CD1c-positive myeloid dendritic cell (primary cell): Measurements from ENCODE around the gene CD209.
A peak's percentile ranks its signal among the peaks of the same experiment; 100 is the strongest.
"Not testable (repeated sequence)": the region's sequence is repeated elsewhere in the genome, so short reads cannot be mapped to it uniquely, and the experiment has no call there.

Experiments used
- DNase-seq: peaks from one replicate; pipeline ENCODE4 v3.0.0-alpha.2; 2016; ENCODE audit errors: extremely low spot score

The CD209 gene

DNA sequence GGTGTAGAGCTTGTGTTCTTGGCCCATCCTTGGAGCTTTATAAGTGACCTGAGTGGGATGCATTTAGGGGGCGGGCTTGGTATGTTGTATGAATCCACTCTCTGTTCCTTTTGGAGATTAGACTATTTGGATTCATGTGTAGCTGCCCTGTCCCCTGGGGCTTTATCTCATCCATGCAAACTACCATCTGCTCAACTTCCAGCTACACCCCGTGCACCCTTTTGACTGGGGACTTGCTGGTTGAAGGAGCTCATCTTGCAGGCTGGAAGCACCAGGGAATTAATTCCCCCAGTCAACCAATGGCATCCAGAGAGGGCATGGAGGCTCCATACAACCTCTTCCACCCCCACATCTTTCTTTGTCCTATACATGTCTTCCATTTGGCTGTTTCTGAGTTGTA, 21.8 kb upstream of the CD209 start:
- no peak for DNase-seq

DNA sequence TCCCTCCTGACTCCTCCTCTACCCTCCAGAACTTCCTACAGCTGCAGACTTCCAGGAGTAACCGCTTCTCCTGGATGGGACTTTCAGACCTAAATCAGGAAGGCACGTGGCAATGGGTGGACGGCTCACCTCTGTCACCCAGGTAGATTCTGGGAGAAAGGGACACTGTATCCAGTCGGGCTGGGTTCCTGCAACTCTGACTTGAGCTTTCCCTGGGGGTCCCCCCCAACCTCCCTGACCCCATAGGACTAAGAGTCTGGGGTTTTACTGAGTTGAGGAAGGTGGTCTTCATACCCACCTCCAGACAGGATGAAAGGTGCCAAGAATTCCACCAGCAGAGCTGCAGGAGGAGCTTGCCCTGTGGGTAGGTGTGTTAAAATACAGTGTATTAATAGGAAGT, 20.2 kb upstream of the CD209 start:
- no peak for DNase-seq

GRCh38 chr19:7766535-7766934, 19.2 kb upstream of the CD209 start:
- DNase-seq: no peak

DNA sequence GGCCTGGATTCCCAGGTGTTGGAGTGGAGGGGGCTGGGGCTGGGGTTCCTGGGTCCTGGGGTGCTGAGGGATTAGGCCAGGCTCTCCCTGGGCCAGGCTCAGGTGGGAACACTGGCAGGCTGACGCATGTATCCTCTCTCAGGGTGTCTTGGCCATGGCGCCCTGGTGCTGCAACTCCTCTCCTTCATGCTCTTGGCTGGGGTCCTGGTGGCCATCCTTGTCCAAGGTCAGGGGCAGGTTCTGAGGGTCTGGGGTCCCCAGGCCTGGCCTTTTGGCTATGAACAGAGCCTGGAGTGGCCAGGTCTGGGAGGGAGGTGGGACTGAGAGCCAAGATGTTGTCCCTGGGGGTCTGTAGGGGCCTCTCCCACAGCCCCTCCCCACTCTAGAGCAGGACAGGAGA, 17.7 kb upstream of the CD209 start:
- DNase-seq: not testable (repeated sequence)

DNA sequence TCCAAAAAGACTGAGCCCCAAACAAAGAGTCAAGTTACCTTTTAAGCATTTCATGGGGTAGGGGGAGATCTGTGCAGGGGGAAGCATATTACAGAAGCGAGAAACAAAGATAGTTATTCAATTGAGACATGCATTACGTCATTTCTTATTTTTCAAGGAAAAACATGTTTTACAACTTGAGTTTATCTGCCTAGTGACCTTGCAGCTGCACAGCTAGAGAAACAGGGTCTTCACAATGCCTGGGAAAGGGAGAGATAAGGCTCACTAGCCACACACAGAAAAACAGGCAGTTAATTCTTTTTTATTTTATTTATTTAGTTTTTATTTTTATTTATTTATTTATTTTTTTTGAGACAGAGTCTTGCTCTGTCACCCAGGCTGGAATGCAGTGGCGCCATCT, 16.8 kb upstream of the CD209 start:
- DNase-seq: not testable (repeated sequence)

- no peak for DNase-seq
Observed at GRCh38 chr19:7763696-7764095, 16.4 kb upstream of the CD209 start.

GRCh38 chr19:7762719-7763293, 15.5 kb upstream of the CD209 start, which contains the start of gene CLEC4M:
TSS of gene CLEC4M (plus strand) at chr19:7763243. CDS start at chr19:7763267, 24 bp downstream.
- no peak for DNase-seq

GRCh38 chr19:7759156-7759555, 11.8 kb upstream of the CD209 start:
- no peak for DNase-seq

DNA sequence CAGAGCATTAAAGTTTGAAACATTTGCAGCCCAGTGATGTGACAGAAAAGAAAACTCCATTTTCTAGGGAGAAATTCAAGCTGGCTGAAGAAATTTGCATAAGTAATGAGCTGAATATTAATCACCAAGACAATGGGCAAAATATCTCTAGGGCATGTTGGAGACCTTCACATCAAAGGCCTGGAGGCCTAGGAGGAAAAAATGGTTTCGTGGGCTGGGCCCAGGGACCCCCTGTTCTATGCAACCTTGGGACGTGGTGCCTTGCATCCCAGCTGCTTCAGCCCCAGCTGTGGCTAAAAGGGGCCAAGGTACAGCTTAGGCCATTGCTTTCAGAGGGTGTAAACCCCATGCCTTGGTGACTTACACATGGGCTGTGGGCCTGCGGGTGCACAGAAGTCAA, 10.0 kb upstream of the CD209 start:
- DNase-seq: no peak

GRCh38 chr19:7756258-7756657, 8.9 kb upstream of the CD209 start:
- DNase-seq: no peak

DNA sequence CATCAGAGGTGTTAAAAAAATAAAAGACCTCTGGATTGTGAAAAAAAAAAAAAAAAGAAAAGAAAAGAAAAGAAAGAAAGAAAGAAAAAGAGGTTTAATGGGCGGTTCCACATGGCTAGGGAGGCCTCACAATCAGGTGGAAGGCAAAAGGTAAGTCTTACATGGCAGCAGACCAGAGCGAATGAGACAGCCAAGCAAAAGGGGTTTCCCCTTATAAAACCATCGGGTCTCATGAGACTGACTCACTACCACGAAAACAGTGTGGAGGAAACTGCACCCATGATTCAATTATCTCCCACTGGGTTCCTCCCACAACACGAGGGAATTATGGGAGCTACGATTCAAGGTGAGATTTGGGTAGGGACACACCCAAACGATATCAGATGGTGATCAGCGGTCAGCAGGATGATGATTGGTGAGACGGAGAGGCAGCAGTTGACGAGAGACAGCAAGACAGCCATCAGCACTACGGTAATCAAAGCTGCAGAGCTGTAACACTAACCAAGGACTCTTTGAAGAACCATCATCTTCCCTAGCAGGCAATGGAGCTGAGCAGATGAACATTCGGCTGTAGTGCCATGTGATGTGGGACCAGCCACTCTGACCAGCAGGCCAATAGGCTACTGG, 3.9 kb upstream of the CD209 start:
- peak; percentile 77 for DNase-seq

DNA sequence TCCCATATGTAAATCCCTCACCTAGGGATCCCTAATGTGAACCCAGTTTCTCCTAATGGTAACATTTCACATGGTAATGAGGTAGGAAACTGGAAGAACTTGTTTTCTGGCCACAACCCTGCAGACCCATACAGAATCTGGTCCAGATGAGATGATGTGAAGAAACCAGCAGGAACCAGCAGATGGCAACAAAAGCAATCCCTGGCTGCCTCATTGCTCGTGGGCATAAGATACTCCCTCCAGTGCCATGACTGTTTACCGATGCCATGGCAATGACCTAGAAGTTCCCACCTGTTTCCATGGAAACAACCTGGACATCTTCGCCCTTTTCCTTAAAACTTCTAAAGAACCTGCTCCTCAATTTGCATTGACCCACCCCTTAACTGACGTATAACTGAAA, 1.4 kb upstream of the CD209 start:
- peak; percentile 59 for DNase-seq

DNA sequence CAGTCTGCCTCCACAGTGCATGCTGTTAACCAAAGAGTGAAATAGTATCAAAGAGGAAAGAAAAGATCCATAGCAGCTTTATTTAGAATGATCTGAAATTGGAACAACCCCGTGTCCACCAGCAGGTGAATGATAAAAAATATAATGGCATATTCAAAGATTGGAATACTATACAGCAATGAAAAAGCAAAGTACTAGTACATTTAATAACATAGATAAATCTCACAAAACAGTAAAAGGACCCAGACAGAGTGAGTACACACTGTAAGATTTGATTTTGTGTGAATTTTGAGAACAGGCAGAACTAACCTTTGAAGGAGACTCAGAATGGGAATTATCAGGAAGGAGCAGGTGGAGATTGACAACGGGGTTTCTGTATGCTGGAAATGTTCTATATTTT, 837 bp upstream of the CD209 start:
- DNase-seq: no peak

DNA sequence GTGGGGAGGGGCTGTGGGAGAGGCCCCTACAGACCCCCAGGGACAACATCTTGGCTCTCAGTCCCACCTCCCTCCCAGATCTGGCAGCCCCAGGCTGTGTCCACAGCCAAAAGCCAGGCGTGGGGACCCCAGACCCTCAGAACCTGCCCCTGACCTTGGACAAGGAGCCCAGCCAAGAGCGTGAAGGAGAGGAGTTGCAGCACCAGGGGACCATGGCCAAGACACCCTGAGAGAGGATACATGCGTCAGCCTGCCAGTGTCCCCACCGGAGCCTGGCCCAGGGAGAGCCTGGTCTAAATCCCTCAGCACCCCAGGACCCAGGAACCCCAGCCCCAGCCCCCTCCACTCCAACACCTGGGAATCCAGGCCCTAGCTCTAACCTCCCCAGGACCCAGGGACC, 1.0 kb downstream of the CD209 start:
- DNase-seq: not testable (repeated sequence)

- DNase-seq: peak; percentile 43
Observed at GRCh38 chr19:7744871-7745650, 2.3 kb downstream of the CD209 start.

- DNase-seq: no peak
Observed at GRCh38 chr19:7744199-7744786, 3.0 kb downstream of the CD209 start.

- no peak for DNase-seq
Observed at GRCh38 chr19:7743425-7743841, 3.9 kb downstream of the CD209 start.

DNA sequence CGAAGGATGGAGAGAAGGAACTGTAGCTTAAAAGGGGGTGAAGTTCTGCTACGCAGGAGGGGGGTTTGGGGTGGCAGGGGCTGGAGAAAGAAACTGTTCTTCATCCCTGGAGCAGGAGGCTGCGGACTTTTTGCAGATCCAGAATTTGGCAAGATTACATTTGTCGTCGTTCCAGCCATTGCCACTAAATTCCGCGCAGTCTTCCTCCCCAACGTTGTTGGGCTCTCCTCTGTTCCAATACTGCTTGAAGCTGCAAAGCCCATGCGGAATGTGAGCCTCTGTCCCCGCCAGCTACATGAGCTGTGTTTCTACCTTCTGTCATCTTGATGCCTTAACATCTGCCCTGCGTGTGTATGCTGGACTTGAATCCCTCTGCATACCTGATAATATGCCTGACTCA, 4.3 kb downstream of the CD209 start:
- DNase-seq: no peak

DNA sequence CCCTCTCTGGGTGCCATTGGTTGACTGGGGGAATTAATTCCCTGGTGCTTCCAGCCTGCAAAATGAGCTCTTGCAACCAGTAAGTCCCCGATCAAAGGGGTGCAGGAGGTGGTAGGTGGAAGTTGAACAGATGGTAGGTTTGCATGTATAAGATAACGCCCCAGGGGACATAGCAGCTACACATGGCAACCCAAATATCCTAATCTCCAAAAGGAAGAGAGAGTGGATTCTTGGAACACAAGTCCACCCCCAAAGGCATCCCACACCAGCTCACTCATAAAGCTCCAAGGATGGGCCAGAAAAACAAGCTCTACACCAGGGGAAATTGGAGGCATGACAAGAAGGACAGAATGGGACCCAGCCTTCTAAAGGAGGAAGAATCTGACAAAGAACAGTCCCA, 4.8 kb downstream of the CD209 start:
- no peak for DNase-seq

DNA sequence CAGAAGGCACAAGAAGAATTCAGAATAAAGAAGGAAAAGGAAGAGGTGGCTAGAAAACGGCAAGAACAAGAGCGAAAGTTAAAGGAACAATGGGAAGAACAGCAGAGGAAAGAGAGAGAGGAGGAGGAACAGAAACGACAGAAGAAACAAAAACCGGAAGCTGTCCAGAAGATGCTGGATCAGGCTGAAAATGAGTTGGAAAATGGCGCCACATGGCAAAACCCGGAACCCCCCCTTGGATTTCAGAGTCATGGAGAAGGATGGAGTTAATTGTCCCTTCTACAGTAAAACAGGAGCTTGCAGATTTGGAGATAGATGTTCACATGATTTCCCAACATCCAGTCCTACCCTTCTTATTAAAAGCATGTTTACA, 6.7 kb downstream of the CD209 start:
- DNase-seq: peak; percentile 46

- DNase-seq: peak; percentile 53
Observed at GRCh38 chr19:7739801-7740681, 7.3 kb downstream of the CD209 start.
